NCI-H1694 (cell line): ENCODE measurements around the gene PPP1R13B.
"Not testable (repeated sequence)": the region's sequence is repeated elsewhere in the genome, so short reads cannot be mapped to it uniquely, and the experiment has no call there.

Source experiments
- DNase-seq: peaks from one replicate; lab custom pipeline; 2025; lab: John Stamatoyannopoulos, UW

Gene PPP1R13B, protein sequence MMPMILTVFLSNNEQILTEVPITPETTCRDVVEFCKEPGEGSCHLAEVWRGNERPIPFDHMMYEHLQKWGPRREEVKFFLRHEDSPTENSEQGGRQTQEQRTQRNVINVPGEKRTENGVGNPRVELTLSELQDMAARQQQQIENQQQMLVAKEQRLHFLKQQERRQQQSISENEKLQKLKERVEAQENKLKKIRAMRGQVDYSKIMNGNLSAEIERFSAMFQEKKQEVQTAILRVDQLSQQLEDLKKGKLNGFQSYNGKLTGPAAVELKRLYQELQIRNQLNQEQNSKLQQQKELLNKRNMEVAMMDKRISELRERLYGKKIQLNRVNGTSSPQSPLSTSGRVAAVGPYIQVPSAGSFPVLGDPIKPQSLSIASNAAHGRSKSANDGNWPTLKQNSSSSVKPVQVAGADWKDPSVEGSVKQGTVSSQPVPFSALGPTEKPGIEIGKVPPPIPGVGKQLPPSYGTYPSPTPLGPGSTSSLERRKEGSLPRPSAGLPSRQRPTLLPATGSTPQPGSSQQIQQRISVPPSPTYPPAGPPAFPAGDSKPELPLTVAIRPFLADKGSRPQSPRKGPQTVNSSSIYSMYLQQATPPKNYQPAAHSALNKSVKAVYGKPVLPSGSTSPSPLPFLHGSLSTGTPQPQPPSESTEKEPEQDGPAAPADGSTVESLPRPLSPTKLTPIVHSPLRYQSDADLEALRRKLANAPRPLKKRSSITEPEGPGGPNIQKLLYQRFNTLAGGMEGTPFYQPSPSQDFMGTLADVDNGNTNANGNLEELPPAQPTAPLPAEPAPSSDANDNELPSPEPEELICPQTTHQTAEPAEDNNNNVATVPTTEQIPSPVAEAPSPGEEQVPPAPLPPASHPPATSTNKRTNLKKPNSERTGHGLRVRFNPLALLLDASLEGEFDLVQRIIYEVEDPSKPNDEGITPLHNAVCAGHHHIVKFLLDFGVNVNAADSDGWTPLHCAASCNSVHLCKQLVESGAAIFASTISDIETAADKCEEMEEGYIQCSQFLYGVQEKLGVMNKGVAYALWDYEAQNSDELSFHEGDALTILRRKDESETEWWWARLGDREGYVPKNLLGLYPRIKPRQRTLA

DNA sequence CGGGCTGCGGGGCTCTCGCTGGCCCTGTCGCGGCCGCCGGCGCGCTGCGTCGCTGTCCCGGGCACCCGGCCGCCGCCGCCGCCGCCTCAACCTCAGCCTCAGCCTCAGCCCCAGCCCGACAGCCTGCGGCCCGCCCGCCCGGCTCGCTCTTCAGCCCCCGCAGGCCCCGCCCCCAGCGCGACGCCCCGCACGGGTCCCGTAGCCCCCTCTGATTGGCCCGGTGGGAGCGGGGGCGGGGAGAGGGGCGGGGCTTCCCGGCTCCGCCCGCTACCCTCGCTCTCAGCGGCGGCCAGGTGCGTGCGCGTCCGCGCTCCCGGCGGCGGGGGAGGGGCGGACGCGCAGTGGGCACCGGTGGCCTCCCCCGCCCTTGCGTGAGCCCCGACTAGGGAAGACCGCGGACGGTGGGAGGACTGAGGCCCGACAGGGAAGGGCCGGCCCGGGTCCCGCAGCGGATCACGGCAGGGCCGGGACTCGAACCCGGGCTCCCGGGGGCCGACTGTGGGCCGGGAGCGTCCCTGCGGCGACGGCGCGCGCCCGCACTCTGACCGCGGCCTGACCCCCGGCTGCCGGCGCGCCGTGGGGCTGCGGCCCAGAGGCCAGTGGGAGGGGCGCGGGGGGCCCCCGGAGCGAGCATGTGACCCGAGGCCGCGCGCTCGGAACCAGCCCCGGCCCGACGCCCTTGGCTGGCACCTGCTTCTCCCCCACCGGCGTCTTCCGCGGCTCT, at the start of gene PPP1R13B:
Gene PPP1R13B (minus strand): TSS at position 125 of the 724 bp plus-strand sequence. CDS start 268 bp downstream, outside the sequence.
- peak; percentile 93 for DNase-seq

- no peak for DNase-seq
Measured at GRCh38 chr14:103896578-103896977, 49.2 kb upstream of the PPP1R13B start.

GRCh38 chr14:103894723-103895059, 47.3 kb upstream of the PPP1R13B start:
- no peak for DNase-seq

DNA sequence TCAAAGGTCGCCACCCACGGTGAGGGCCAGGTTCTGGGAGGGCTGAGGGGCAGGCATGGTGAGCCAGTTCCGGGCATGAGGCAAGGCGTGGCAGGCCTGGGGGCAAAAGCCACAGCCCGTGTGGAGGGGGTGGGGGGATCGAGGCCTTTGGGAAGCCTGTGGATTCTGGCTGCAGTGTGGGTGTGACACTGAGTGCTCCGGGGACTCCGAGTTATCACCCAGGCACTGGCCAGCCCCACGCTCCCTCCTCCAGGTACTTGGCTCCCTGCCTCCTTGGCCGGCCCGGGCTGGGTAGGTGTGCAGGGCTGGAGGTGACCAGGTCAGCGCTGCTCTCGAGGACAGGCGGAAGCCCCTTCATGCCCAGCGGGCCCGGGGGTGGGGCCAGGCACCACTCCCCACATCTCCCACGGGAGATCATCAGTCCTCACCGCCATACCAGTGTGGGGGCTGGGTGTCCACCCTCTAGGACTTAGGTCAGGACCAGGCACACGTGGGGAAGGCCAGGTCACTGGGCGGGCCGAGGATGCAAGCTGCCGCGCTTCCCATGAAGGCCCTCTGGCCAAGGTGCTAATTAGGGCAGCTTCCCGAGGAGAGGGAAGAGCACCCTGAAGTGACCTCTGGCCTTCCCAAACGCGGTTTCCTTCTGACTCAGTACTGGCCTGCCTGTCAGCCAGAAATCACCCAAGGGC, 46.8 kb upstream of the PPP1R13B start:
- DNase-seq: no peak

- DNase-seq: no peak
Measured at GRCh38 chr14:103892247-103892646, 44.9 kb upstream of the PPP1R13B start.

- DNase-seq: no peak
Measured at GRCh38 chr14:103891667-103892215, 44.4 kb upstream of the PPP1R13B start.

GRCh38 chr14:103890821-103891666, 43.7 kb upstream of the PPP1R13B start:
- no peak for DNase-seq

- DNase-seq: no peak
Measured at GRCh38 chr14:103890052-103890371, 42.6 kb upstream of the PPP1R13B start.

DNA sequence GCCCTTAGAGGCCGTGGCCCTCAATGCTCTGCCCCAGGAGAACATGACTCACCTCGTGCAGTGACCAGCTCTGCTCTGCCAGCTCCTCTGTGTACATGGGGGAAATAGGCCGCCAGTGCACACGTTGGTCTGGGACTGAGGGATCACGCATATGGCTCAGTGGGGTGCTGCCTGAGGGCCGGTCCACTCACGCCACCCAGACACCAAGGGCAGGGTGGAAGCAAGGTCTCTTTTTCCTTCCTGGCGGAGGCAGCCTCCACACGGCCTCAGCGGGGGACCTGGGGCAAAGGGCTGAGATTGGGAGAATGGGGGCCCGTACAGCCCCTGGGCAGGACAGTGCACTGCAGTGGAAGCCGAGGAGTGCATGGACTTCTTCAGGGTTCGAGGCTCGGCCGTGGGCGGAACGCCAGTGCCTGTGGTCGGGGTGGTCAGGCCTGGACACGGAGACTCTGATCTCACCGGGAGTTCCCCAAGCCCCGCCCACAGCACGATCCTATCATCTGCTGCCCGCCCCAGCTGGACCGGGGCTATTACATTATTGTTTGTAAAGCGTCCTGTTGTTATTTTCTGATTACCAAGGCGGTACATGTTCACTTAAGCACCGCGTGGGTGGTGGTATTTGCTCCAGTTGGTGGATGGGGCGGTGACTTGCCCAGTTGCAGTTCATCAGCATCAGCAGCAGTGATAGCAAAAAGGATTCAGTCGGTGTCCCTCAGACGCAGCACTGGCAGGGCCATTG, 42.1 kb upstream of the PPP1R13B start:
- DNase-seq: no peak

- DNase-seq: not testable (repeated sequence)
Measured at GRCh38 chr14:103889002-103889312, 41.6 kb upstream of the PPP1R13B start.

GRCh38 chr14:103887557-103888115, 40.3 kb upstream of the PPP1R13B start:
- no peak for DNase-seq

- DNase-seq: no peak
Measured at GRCh38 chr14:103887170-103887501, 39.8 kb upstream of the PPP1R13B start.

DNA sequence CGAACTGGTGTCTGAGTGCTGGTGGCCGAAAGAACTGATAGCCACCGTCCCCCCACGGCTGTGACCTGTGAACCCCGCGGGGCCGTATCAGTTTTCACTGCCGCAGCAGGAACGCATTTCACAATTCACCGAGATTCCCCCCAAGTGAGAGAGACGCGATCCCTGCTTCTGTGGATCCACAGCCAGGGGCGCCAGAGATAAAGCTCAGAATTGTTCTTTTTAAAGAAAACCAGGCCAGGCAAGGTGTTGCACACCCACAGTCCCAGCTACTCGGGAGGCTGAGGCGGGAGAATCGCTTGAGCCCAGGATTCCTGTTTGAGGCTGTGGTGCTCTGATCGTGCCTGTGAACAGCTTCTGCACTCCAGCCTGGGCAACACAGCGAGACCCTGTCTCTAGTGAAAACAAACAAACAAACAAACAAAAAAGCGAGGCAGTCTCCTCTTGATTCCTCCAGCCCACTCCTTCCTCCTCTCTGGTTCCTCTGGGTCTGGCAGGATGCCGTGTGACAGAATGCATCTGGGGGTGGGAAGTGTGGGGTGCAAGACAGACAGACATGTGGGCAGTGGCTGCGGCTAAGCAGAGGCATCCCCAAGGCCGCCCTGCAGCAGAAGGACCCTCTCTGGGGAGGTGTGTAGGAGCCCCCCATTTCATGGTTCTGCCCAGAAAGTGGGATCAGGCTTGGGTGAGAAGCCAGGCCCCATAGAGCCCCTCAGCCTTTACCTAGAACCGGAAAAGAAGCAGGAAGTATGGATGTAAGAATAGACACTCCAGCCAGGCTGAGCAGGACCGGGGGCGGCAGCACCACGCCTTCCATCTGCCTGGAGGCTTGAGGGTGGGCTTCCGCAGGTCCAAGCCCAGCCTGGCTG, 39.2 kb upstream of the PPP1R13B start:
- DNase-seq: no peak

GRCh38 chr14:103885509-103885932, 38.1 kb upstream of the PPP1R13B start:
- no peak for DNase-seq

DNA sequence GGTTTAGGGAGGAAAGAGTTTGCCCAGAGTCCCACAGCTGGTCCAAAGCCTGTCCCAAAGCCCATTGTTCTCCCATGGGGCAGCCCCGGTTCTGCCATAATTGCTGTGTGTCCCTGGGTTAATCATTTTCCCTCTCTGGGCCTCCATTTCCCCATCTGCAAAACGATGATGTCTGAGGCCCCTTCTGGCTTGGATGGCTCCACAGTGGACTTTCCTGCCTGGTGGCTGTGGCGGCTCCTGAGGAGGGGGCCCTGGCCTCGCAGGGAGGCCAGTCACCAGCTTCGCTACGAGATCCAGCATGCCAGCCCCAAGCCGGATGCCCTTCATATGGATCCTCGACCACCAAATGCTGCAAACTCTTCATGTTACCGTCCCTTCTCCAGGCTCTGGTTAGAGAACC, 37.5 kb upstream of the PPP1R13B start:
- DNase-seq: no peak

DNA sequence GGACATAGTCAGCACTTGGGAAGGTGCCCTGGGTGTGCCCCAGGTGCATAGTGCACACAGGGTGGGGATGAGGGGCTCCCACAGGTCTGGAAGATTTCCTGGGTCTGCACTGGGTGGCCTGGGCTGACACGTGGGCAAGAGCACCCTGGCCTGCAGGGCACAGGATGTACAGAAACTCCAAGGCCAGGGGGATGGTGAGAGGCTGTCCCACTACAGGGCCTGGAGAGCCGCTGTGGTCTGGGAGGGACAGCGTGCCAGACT, 35.8 kb upstream of the PPP1R13B start:
- no peak for DNase-seq

GRCh38 chr14:103882503-103883262, 35.3 kb upstream of the PPP1R13B start:
- no peak for DNase-seq
